ENCODE data around the gene MYH7B. TPM values are rescaled to one million over a fixed set of nuclear protein-coding genes. Genes with fewer than 3 reads are reported as not detected.

The MYH7B gene
- total RNA-seq, 1 donor from 2014 or later, result 5.6 TPM

- DNase-seq (ENCODE audit: low spot score) (no peak), ATAC-seq (no peak)
- intact Hi-C loops (cut with DNase I), result no loop called here
Observed at GRCh38 chr20:34970846-34971560, 15.3 kb downstream of the MYH7B start.

DNA sequence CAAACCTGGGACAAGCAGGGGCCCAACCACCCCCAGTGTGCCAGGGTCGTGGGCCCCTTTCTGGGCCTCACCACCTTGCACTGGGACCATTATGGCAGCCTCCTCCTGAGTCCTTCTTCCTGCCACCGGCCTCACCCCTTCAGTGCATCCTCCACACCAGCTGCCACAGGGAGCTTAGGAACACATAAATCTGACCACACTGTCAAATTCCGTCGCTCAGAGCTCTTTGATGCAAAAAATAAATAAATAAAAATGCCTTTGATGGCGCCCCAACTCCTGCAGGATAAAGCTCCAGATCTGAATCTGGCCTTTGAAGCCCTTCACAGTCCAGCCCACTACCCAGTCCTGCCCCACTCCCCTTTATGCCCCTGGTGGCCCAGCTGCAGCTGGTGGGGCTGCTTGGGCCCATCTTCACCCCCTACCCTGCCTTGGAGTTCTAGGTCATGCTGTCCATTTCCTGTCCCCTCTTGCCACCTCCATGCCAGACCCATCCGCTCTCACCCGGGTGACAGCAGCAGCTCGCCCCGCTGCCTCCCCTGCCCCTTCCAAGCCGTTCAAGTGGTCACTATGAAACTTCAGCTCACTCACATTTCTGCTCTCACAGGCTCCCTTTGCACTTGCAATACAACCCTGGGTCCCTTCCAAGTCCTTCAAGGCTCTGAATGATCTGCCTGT, 16.0 kb downstream of the MYH7B start:
- DNase-seq (ENCODE audit: low spot score) (no peak), ATAC-seq (no peak)
- intact Hi-C loops (cut with DNase I), result no loop called here

- ATAC-seq, result no peak
- DNase-seq (ENCODE audit: low spot score), result no peak
- intact Hi-C loops (cut with DNase I), result no loop called here
Observed at GRCh38 chr20:34974246-34974645, 18.6 kb downstream of the MYH7B start.

GRCh38 chr20:34976286-34976685, 20.6 kb downstream of the MYH7B start:
- no peak for ATAC-seq
- no peak for DNase-seq (ENCODE audit: low spot score)
- intact Hi-C loops (cut with DNase I), result no loop called here

- intact Hi-C loops (cut with DNase I), result no loop called here
- ATAC-seq (no peak), DNase-seq (ENCODE audit: low spot score) (no peak)
Observed at GRCh38 chr20:34977365-34978091, 21.9 kb downstream of the MYH7B start.

GRCh38 chr20:34978092-34978744, 22.6 kb downstream of the MYH7B start:
- intact Hi-C loops (cut with DNase I), result no loop called here
- ATAC-seq (no peak), DNase-seq (ENCODE audit: low spot score) (no peak)

- ATAC-seq, result no peak
- no peak for DNase-seq (ENCODE audit: low spot score)
Observed at GRCh38 chr20:34979366-34980153, 23.9 kb downstream of the MYH7B start.

DNA sequence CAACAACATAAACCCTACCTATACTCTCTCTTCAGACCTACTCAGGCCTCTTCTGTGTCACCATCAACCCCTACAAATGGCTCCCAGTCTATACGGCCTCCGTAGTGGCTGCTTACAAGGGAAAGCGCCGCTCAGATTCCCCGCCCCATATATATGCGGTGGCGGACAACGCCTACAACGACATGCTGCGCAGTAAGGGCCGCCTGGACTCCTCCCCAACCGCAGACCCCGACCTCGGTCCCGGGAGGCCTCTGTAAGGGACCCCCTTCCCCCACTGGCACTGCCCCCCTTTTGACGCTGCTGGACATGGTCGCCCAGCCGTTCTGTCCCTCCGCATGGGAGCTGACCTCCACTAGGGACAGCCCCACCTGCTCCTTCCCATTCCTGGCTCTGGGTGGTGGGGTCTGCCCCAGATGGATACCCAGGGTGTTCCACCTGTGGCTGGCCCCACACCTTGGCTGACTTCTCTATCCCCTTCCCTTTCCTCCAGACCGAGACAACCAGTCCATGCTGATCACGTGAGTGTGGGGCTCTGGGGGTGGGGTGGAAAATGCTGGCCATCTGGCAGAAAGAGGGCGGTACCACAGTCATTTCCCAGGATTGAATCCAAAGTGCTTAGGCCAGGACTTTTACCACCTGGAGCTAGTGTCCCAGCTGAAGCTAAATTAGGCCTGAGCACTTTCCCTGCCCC, 25.0 kb downstream of the MYH7B start:
- intact Hi-C loops (cut with DNase I), result no loop called here
- ATAC-seq (peak; percentile 8), DNase-seq (ENCODE audit: low spot score) (no peak)

More at GRCh38 chr20:34979366-34980153, 23.9 kb downstream of the MYH7B start:
- intact Hi-C loops (cut with DNase I), result no loop called here

DNA sequence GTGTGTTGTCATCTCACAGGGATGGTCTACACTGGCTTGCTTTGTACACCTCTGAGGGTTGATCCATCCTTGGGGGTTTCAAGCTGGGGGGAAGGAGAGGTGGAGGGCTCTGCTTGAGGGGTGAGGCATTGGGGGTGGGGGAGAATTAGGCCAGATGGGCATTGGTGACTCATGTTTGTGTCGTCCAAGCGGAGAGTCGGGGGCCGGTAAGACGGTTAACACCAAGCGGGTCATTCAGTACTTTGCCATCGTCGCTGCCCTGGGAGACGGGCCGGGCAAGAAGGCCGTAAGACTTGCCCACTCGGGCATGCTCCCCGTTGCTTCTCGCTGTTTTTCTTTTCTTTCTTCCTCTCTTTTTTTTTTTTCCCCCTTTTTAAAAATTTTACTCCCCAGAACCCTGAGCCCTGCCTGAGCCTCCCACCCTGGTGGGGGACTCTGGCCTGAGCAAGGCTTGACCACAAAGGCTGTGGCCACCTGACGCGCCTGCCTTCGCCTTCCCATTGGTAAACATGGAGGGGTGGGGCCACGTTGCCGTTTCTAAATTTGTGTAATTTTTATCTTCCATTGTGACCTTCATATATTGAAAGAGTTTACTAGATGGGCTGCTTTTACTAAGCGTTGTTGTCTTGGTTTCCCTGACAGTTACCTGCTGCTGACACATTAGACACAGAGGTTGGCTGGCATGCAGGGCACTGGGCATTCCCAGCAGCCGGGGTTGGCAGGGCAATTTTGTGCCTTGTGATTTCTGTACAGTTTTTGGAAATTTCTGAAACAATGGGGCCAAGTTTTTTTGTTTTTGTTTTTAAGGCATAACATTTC, 26.8 kb downstream of the MYH7B start:
- ATAC-seq (no peak), DNase-seq (ENCODE audit: low spot score) (no peak)
- intact Hi-C loops (cut with DNase I), result no loop called here

DNA sequence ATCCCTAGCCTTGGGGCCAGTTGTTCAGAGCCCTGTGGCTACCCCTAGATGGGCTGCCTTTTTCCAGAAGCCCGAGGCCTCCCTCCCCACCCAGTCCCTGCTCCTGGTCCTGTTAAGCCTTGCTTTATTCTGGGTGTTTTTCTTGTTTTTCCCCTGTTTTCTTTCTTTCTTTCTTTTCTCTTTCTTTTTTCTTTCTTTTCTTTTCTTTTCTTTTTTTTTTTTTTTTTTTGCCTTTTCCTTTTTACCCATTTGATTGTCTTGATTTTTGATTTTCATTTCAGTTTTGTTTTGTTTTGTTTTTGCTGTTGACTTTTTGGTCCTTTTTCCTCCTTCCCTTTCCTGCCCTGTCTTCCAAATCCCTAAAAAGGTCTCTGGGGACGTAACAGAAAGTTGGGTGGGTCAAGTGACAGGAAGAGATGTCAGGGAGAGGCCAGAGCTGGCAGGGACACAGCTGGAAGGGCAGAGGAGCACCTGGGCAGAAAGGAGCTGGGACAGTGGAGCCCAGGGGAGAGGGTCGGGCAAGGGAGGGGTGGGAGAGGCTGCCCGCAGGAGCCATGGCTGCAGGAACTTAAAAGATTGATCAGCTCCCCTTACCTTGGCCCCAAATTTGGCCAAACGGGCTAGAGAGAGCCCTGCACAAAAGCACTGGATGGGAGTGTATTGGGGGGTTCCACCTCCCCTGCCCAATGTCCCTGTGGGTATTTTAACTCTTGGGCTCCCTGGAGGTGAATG, 27.6 kb downstream of the MYH7B start:
- intact Hi-C loops (cut with DNase I), result no loop called here
- no peak for DNase-seq (ENCODE audit: low spot score)
- ATAC-seq, result no peak

DNA sequence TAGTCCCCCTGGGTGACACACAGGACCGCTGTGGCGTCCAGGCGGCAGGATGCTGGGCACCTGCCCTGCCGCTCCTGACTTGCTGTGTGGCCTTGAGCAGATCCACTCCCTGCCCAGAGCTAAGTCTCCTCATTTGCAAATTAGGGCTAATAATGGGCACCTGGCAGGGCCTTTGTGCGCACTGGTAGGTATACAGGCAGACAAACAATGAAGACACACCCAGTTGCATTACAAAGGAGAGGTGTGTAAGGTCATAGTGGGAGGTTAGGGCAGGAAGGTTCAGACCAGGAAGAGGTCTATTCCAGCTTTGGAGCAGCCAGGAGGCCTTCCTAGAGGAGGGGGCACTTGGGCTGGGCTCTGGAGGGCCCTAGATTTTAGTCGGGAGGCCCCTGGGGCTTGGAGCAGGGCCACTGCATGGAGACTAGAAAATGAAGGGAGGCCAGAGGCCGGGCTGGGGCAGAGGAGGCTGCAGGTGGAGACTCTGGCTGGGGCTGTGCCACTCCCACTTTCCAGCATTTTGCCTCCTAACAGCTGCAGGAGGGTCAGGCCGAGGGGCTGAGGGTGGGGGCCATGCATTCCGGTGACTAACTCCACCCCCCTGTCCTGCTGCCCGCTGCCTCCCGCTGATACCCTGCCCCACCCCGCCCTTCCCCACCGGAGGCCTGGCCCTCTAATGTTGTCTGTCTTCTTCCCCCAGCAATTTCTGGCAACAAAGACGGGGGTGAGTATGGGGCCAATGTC, 28.5 kb downstream of the MYH7B start:
- no peak for DNase-seq (ENCODE audit: low spot score)
- ATAC-seq, result no peak
- intact Hi-C loops (cut with DNase I), result no loop called here

DNA sequence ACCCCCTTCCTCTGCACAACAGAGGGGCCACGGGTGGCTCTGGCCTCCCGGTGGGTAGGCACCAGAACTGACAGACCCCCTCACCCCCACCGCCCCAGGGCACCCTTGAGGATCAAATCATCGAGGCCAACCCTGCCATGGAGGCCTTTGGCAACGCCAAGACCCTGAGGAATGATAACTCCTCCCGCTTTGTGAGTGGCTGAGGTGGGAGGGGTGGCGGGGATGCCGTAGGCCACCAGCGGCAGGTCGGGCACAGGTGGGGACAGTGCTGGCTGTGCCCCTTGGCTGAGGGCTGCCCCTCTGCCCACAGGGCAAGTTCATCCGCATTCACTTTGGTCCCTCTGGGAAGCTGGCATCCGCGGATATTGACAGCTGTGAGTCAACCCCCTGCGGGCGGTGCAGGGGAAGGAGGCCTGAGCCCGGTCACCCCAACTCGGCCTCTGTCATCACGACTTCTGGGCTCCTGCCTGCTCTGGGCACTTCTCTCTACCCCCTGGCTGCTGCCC, 29.1 kb downstream of the MYH7B start:
- ATAC-seq (no peak), DNase-seq (ENCODE audit: low spot score) (no peak)
- intact Hi-C loops (cut with DNase I), result no loop called here

DNA sequence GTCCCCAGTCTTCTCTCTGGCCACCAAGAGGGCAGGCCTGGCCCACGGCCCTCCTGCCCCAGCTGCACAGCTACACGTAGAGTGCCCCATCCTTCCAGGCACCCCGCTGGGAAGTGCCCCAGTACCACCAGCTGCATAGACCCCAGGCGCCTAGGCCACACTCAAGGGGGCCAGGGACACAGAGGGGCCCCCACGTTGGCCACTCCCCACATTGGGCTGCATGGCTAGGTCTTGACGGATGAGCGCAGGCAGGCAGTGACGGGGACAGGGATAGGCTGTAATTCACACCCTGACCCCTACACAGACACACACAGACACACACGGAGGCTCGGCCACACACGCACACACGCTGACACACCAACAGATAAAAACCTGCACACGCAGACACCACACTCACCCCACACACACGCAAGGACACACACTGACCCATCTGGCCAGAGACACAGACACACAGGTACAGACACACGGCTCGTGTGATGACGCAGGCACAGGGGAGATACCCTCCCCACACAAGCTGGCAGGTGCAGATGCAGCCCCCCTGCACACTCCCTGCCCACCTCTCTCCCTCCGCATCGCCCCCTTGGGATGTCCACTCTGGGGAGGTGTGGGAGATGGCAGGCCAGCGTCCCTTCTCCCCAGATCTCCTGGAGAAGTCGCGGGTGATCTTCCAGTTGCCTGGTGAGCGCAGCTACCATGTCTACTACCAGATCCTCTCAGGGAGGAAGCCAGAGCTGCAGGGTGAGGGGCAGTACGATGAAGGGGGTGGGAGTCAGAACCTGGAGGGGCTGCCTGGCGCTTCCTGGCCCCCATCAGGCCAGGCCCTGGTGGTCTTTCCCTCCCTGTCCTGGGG, 30.0 kb downstream of the MYH7B start:
- no peak for DNase-seq (ENCODE audit: low spot score)
- no peak for ATAC-seq
- intact Hi-C loops (cut with DNase I), result no loop called here

DNA sequence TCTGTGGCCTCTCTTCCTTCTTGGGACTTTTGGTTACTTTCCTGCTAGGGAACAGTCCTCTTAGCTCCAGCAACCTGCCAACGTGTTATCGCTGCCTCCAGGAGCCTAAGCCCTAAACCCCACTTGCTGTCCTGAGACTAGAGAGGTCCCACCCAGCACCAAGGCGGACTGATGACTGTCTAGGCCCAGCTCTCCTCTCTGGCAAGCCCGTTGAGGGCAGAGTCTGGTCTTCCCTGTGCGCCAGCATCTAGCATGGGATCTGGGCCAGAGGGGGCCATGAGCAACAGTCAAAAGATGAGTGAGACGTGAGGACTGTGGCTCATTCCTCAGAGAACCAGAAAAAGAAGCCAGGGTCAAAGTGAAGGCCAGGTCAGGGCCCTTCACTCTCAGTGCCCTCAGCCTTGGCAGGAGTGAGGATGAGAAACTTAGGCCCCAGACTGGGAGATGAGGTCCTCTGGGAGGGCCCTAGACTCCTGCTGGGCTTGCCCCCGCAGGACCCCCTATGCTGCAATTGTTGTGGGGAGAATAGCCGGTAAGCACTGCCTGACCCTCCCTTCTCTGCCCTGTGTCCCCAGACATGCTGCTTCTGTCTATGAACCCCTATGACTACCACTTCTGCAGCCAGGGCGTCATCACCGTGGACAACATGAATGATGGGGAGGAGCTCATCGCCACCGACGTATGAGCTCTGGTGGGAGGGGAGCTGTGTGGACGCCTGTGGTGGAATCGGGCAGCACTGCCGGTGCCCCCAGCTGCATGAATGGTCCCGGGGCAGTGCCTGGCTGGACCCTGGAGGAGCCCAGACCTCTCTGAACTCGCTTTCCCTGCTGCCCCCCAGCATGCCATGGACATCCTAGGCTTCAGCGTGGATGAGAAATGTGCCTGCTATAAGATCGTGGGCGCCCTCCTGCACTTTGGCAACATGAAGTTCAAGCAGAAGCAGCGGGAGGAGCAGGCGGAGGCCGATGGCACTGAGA, 30.9 kb downstream of the MYH7B start:
- intact Hi-C loops (cut with DNase I), result no loop called here
- peak; percentile 12 for ATAC-seq
- no peak for DNase-seq (ENCODE audit: low spot score)
